CD4-positive, alpha-beta T cell (primary cell): Measurements from ENCODE around the gene SDK1. TPM values are rescaled to one million over a fixed set of nuclear protein-coding genes. Genes with fewer than 3 reads are reported as not detected.

Experiments
- ATAC-seq: fragments of 200-7000 bp; cut with Tn5 transposase; one replicate; pipeline ENCODE4 v1.10.0; 2022; ENCODE audit warnings: mild to moderate bottlenecking; ENCODE audit not compliant: poor library complexity
- CTCF ChIA-PET: fragments of 350-600 bp; sonication (Branson Sonifier 250); formaldehyde crosslinking; loops from one replicate; lab custom pipeline; 2021; ENCODE audit warnings: antibody characterized with exemption, inconsistent platforms; lab: Charles Lee
- POLR2A ChIA-PET: fragments of 350-600 bp; sonication (Branson Sonifier 250); formaldehyde crosslinking; loops from one replicate; lab custom pipeline; 2021; ENCODE audit warnings: antibody characterized with exemption, inconsistent platforms; lab: Charles Lee
- DNase-seq, 14 experiments: peaks; one replicate each; pipeline ENCODE4 v3.0.0-alpha.2; 2013 to 2020; ENCODE audit warnings: mixed read lengths in 2 of 14
- H3K27ac ChIP-seq, 2 donors: one replicate each; pipeline versions ENCODE4 v1.5.1 to v1.7.0; 2013; ENCODE audit warnings: low read length in 2 of 2, low read depth in 1 of 2, mild to moderate bottlenecking in 1 of 2
- H3K27me3 ChIP-seq, 2 experiments: 1 replicate in 1 of 2; 2 replicates in 1 of 2; pipeline versions ENCODE4 v1.6.1 to v1.7.0; 2013; ENCODE audit warnings: low read length in 2 of 2, control low read depth in 1 of 2, mild to moderate bottlenecking in 1 of 2, moderate library complexity in 1 of 2; ENCODE audit not compliant: insufficient read depth in 2 of 2, control insufficient read depth in 1 of 2
- H3K36me3 ChIP-seq: one replicate; pipeline ENCODE4 v1.6.1; 2013; ENCODE audit warnings: low read length, control low read depth; ENCODE audit not compliant: insufficient read depth
- H3K4me1 ChIP-seq: one replicate; pipeline ENCODE4 v1.6.1; 2013; ENCODE audit warnings: low read length, control low read depth; ENCODE audit not compliant: insufficient read depth
- H3K4me3 ChIP-seq: one replicate; pipeline ENCODE4 v1.5.1; 2013; ENCODE audit warnings: mild to moderate bottlenecking, low read length, moderate library complexity
- H3K9me3 ChIP-seq, 2 experiments: 1 replicate in 1 of 2; 2 replicates in 1 of 2; pipeline versions ENCODE4 v1.6.1 to v1.7.0; 2013; ENCODE audit warnings: low read length in 2 of 2, mild to moderate bottlenecking in 2 of 2, control low read depth in 1 of 2, moderate library complexity in 1 of 2; ENCODE audit not compliant: control insufficient read depth in 1 of 2, insufficient read depth in 1 of 2
- H3K27ac Mint-ChIP-seq: one replicate; pipeline ENCODE4 v1.8.0; 2020; ENCODE audit warnings: mixed read lengths
- H3K27me3 Mint-ChIP-seq: one replicate; pipeline ENCODE4 v1.8.0; 2021; ENCODE audit warnings: mixed read lengths
- H3K36me3 Mint-ChIP-seq: one replicate; pipeline ENCODE4 v1.8.0; 2021; ENCODE audit warnings: low read depth, mixed read lengths
- H3K4me1 Mint-ChIP-seq: one replicate; pipeline ENCODE4 v1.8.0; 2021; ENCODE audit warnings: low read depth, mixed read lengths
- H3K4me3 Mint-ChIP-seq: one replicate; pipeline ENCODE4 v1.8.0; 2020; ENCODE audit warnings: mild to moderate bottlenecking, mixed read lengths
- H3K9me3 Mint-ChIP-seq: one replicate; pipeline ENCODE4 v1.8.0; 2020; ENCODE audit warnings: mixed read lengths
- CTCF ChIP-seq: fragments of 200-600 bp; IDR thresholded peaks from one replicate; pipeline ENCODE4 v1.8.0; 2022; ENCODE audit warnings: antibody characterized with exemption, mild to moderate bottlenecking
- intact Hi-C, 2 experiments: fragments of 100-400 bp; cut with DNase I in 1 of 2; cut with micrococcal nuclease in 1 of 2; formaldehyde crosslinking; loops; one replicate each; pipeline versions ENCODE4 v1.15.1 to v1.9.0; 2023 to 2025; cut with DNase I, micrococcal nuclease
- total RNA-seq, 174 experiments: library from RNA in 2 of 174; stranded (reverse) in 2 of 174; gene quantifications; one replicate each; pipeline ENCODE4 v1.2.3 and lab custom pipeline; 2021 to 2026

The SDK1 gene
- total RNA-seq, 2 experiments from 2014 or later = 1.1 to 1.3 TPM

GRCh38 chr7:4010061-4010605 lies 709.1 kb downstream of the SDK1 start:
- H3K4me1 ChIP-seq = no peaks in the 10 kb centered on the region
- no peak for DNase-seq
- no peaks in the 10 kb centered on the region for H3K9me3 ChIP-seq
- TF ChIP-seq CTCF = no peak
- intact Hi-C loops = no loop called here
- POLR2A ChIA-PET = no interaction called here
- Mint-ChIP-seq H3K27ac (no peak overlapping the region), H3K4me3 (no peak overlapping the region), H3K4me1 (no peaks in the 10 kb centered on the region), H3K27me3 (no peaks in the 10 kb centered on the region), H3K36me3 (no peaks in the 10 kb centered on the region), H3K9me3 (no peaks in the 10 kb centered on the region)
- peaks cover 0 to 9% of the 10 kb centered on the region in 2 experiments for H3K27me3 ChIP-seq
- H3K36me3 ChIP-seq = no peaks in the 10 kb centered on the region
- no peak for ATAC-seq
- no peak overlapping the region for H3K4me3 ChIP-seq
- CTCF ChIA-PET = no interaction called here
- no peak overlapping the region for H3K27ac ChIP-seq

GRCh38 chr7:4010923-4011656 lies 710.0 kb downstream of the SDK1 start:
- DNase-seq (peak in 1 of 14 experiments; percentile 4), ATAC-seq (no peak)
- TF ChIP-seq CTCF = no peak
- Mint-ChIP-seq H3K36me3 (no peaks in the 10 kb centered on the region), H3K27ac (no peak overlapping the region), H3K4me3 (no peak overlapping the region), H3K4me1 (no peaks in the 10 kb centered on the region), H3K9me3 (no peaks in the 10 kb centered on the region), H3K27me3 (no peaks in the 10 kb centered on the region)
- H3K9me3 ChIP-seq = no peaks in the 10 kb centered on the region
- H3K27ac ChIP-seq = no peak overlapping the region
- peaks cover 0 to 9% of the 10 kb centered on the region in 2 experiments for H3K27me3 ChIP-seq
- intact Hi-C loops = no loop called here
- ChIA-PET CTCF (no interaction called here), POLR2A (no interaction called here)
- H3K4me3 ChIP-seq = no peak overlapping the region
- H3K4me1 ChIP-seq = no peaks in the 10 kb centered on the region
- no peaks in the 10 kb centered on the region for H3K36me3 ChIP-seq

- Mint-ChIP-seq H3K4me3 (no peak overlapping the region), H3K9me3 (peaks cover 2% of the 10 kb centered on the region), H3K27me3 (no peaks in the 10 kb centered on the region), H3K36me3 (no peaks in the 10 kb centered on the region), H3K27ac (no peak overlapping the region), H3K4me1 (no peaks in the 10 kb centered on the region)
- TF ChIP-seq CTCF = no peak
- POLR2A ChIA-PET = no interaction called here
- no peaks in the 10 kb centered on the region for H3K4me1 ChIP-seq
- H3K4me3 ChIP-seq = no peak overlapping the region
- no peak overlapping the region for H3K27ac ChIP-seq
- DNase-seq (no peak), ATAC-seq (no peak)
- H3K27me3 ChIP-seq = peaks cover 0 to 5% of the 10 kb centered on the region in 2 experiments
- no peaks in the 10 kb centered on the region for H3K36me3 ChIP-seq
- peaks cover 3 to 4% of the 10 kb centered on the region in 2 experiments for H3K9me3 ChIP-seq
- CTCF ChIA-PET = no interaction called here
- intact Hi-C loops = no loop called here
Measured at GRCh38 chr7:4013793-4014192, 712.7 kb downstream of the SDK1 start.
